ENCODE data around the gene LIN37.

DNA sequence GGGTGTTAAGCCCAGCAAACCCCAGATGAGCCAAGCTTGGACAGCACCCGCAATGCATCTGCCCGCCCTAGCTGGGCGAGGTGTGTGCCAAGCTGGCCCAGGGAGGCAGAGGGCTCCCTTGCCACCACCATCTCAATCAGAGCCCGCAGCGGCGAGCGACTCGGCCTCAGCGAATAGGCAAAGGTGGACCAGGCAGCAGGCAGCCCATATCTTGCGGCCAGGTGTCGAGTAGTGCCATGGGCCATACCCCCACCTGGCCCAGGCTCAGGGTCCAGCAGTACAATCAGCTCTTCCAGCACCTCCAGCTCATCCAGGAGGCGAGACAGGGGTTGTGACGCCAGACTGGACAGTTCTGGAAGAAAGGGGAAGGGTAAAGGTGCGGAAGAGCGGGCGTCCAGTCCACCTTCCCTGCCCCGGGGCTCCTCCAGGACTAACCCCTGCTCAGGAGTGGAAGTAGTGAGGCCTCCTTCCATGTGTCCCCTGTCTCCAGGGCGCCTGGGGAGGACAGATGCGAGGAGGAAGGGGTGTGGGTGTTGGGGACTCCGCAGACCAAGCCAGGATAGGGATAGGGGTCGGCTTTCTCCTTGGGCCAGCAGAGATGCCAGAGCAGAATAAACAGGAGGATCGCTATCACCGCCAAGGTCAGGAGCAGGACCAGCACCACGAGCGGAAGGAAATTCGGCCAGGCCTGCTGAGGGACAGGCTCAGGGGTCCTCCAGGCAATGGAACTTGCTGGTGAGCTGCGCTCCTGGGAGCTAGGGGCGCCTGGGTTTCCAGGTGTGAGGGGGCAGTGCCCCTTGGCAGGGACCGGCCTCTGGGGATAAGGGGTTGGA, 8.9 kb upstream of the LIN37 start:
- no peak for TF ChIP-seq POU6F1 (CRISPR knock-in tag; IDR thresholded peaks at IDR 0.05; ENCODE audit: borderline replicate concordance, low read depth)
- TF ChIP-seq BACH2 (CRISPR knock-in tag; IDR thresholded peaks at IDR 0.05; ENCODE audit: borderline replicate concordance), result no peak
- TF ChIP-seq ZC3H10 (CRISPR knock-in tag; IDR thresholded peaks at IDR 0.05), result no peak
- TF ChIP-seq TSHZ2 (CRISPR knock-in tag; IDR thresholded peaks at IDR 0.05), result no peak
- TF ChIP-seq PPARA (CRISPR knock-in tag; IDR thresholded peaks at IDR 0.05; ENCODE audit: borderline replicate concordance), result no peak
